Measurements from ENCODE around the gene B3GAT1. TPM values are rescaled to one million over a fixed set of nuclear protein-coding genes. Genes with fewer than 3 reads are reported as not detected.
"Not testable (repeated sequence)": the region's sequence is repeated elsewhere in the genome, so short reads cannot be mapped to it uniquely, and the experiment has no call there.

B3GAT1 gene
- total and polyA plus RNA-seq, 2 of the 13 experiments (the other 11 are each of a cell fraction or from before 2014, with no cell fraction given), result not detected

- CTCF ChIA-PET (ENCODE audit: low intra/inter-chr PET ratio, low total read pairs); BruUV-seq (replicated peaks); H2AFZ ChIP-seq (ENCODE audit: low read length); H3K27ac ChIP-seq (ENCODE audit: extremely low read length, insufficient read depth, low read length); POLR2A ChIA-PET; H4K20me1 ChIP-seq (ENCODE audit: insufficient read depth, low read length); H3K9me3 ChIP-seq (ENCODE audit: low read length); H3K9ac ChIP-seq (ENCODE audit: insufficient read depth, low read depth, low read length); H3K79me2 ChIP-seq (ENCODE audit: insufficient read depth, low read length); H3K4me1 ChIP-seq (ENCODE audit: insufficient read depth, low read length); in situ Hi-C loops (cut with HindIII; ENCODE audit: extremely low pct_ligation_motif_present, low pct_unique_long_range_greater_than_20kb); H3K4me2 ChIP-seq (ENCODE audit: low read depth, low read length); H3K4me3 ChIP-seq (replicated peaks in 1 of 3; ENCODE audit: insufficient read depth in 1 of 3, low read depth in 2 of 3, low read length in 3 of 3); FAIRE-seq; H3K36me3 ChIP-seq (replicated peaks in 1 of 2; ENCODE audit: control insufficient read depth in 1 of 2, insufficient read depth in 2 of 2, low read length in 2 of 2); DNase-seq (ENCODE audit: low spot score): not testable (repeated sequence)
- 27% methylated on average over 13 of the region's 28 CpGs for WGBS (ENCODE audit: low lambda C conversion rate)
- ATAC-seq, result peak; percentile 24; the same call in 1 of the 3 replicates
- peaks cover 2 to 45% of the 10 kb centered on the region in 2 experiments; a peak in 4 of 5 replicates for H3K27me3 ChIP-seq (ENCODE audit: control insufficient read depth in 1 of 2, insufficient read depth in 2 of 2, low read length in 2 of 2)
- intact Hi-C loops (cut with micrococcal nuclease; ENCODE audit: unreplicated experiment), result loop anchor here (2.0 kb wide), 1 partner anchor 64 kb away; no protein-coding TSS in a partner anchor
Observed at GRCh38 chr11:134344497-134345236, 67.4 kb downstream of the B3GAT1 start.

- Histone ChIP-seq H3K27me3 (ENCODE audit: control insufficient read depth in 1 of 2, insufficient read depth in 2 of 2, low read length in 2 of 2) (peaks cover 2 to 41% of the 10 kb centered on the region in 2 experiments; a peak in 3 of 5 replicates), H3K9ac (ENCODE audit: insufficient read depth, low read depth, low read length) (no peak overlapping the region), H3K79me2 (ENCODE audit: insufficient read depth, low read length) (no peaks in the 10 kb centered on the region), H3K4me1 (ENCODE audit: insufficient read depth, low read length) (no peaks in the 10 kb centered on the region), H3K36me3 (replicated peaks in 1 of 2; ENCODE audit: control insufficient read depth in 1 of 2, insufficient read depth in 2 of 2, low read length in 2 of 2) (no peaks in the 10 kb centered on the region), H3K9me3 (ENCODE audit: low read length) (no peaks in the 10 kb centered on the region), H2AFZ (ENCODE audit: low read length) (no peak overlapping the region), H3K27ac (ENCODE audit: extremely low read length, insufficient read depth, low read length) (no peak overlapping the region), H4K20me1 (ENCODE audit: insufficient read depth, low read length) (0 out of 2 replicates have a peak, but pooled peaks cover 2% of the 10 kb centered on the region), H3K4me3 (replicated peaks in 1 of 3; ENCODE audit: insufficient read depth in 1 of 3, low read depth in 2 of 3, low read length in 3 of 3) (no peak overlapping the region), H3K4me2 (ENCODE audit: low read depth, low read length) (no peak overlapping the region)
- DNase-seq (ENCODE audit: low spot score) (no peak), FAIRE-seq (no peak), ATAC-seq (no peak)
- WGBS (ENCODE audit: low lambda C conversion rate), result 23% methylated on average over 7 of the region's 15 CpGs
- POLR2A ChIA-PET, result no interaction called here
- in situ Hi-C loops (cut with HindIII; ENCODE audit: extremely low pct_ligation_motif_present, low pct_unique_long_range_greater_than_20kb), result no loop called here
- intact Hi-C loops (cut with micrococcal nuclease; ENCODE audit: unreplicated experiment), result loop anchor here (2.0 kb wide), 1 partner anchor 63 kb away; no protein-coding TSS in a partner anchor
- TF ChIP-seq ZSCAN21 (CRISPR knock-in tag; IDR thresholded peaks at IDR 0.05; ENCODE audit: borderline replicate concordance), result no peak
- TF ChIP-seq ZNF280D (CRISPR knock-in tag; IDR thresholded peaks at IDR 0.05), result no peak
- TF ChIP-seq KMT2B (CRISPR knock-in tag; IDR thresholded peaks at IDR 0.05), result no peak
- TF ChIP-seq ZNF782 (CRISPR knock-in tag; IDR thresholded peaks at IDR 0.05; ENCODE audit: borderline replicate concordance), result no peak
- no peak for TF ChIP-seq ZNF720 (CRISPR knock-in tag; IDR thresholded peaks at IDR 0.05)
- BruUV-seq (replicated peaks), result no TSS peak
- CTCF ChIA-PET (ENCODE audit: low intra/inter-chr PET ratio, low total read pairs), result no interaction called here
Observed at GRCh38 chr11:134343646-134344045, 68.4 kb downstream of the B3GAT1 start.
